Measurements from ENCODE around the gene PPM1G. TPM values are rescaled to one million over a fixed set of nuclear protein-coding genes. Genes with fewer than 3 reads are reported as not detected.
A peak's percentile ranks its signal among the peaks of the same experiment; 100 is the strongest.
"Not testable (repeated sequence)": the region's sequence is repeated elsewhere in the genome, so short reads cannot be mapped to it uniquely, and the experiment has no call there.

Gene PPM1G
- total RNA-seq (2014; rRNA removed) = 117 and 120 TPM in 2 replicates
- polyA plus RNA-seq (2012) = 99.9 TPM

- DNase-seq (ENCODE audit: low read depth) = peak; percentile 88
Measured at GRCh38 chr2:27409321-27410073, at the start of gene PPM1G. PPM1G (minus strand) TSS chr2:27409591; CDS start chr2:27409422, 169 bp downstream.

- DNase-seq (ENCODE audit: low read depth) = no peak
Measured at GRCh38 chr2:27453968-27454367, 44.6 kb upstream of the PPM1G start.

- DNase-seq (ENCODE audit: low read depth) = no peak
Measured at GRCh38 chr2:27451095-27451494, 41.7 kb upstream of the PPM1G start.

- no peak for DNase-seq (ENCODE audit: low read depth)
Measured at GRCh38 chr2:27448381-27448780, 39.0 kb upstream of the PPM1G start.

GRCh38 chr2:27446057-27446456 is 36.7 kb upstream of the PPM1G start:
- no peak for DNase-seq (ENCODE audit: low read depth)

- no peak for DNase-seq (ENCODE audit: low read depth)
Measured at GRCh38 chr2:27445615-27446014, 36.2 kb upstream of the PPM1G start.

- no peak for DNase-seq (ENCODE audit: low read depth)
Measured at GRCh38 chr2:27445155-27445554, 35.8 kb upstream of the PPM1G start.

GRCh38 chr2:27442920-27443282 is 33.5 kb upstream of the PPM1G start:
- no peak for DNase-seq (ENCODE audit: low read depth)

GRCh38 chr2:27441958-27442919 is 32.8 kb upstream of the PPM1G start, which contains the start of gene KRTCAP3:
KRTCAP3 (plus strand) TSS chr2:27442381; CDS start chr2:27442413, 32 bp downstream.
- DNase-seq (ENCODE audit: low read depth) = no peak

GRCh38 chr2:27441226-27441926 is 32.0 kb upstream of the PPM1G start:
- no peak for DNase-seq (ENCODE audit: low read depth)

- no peak for DNase-seq (ENCODE audit: low read depth)
Measured at GRCh38 chr2:27435628-27436027, 26.2 kb upstream of the PPM1G start.

GRCh38 chr2:27431395-27431794 is 22.0 kb upstream of the PPM1G start:
- DNase-seq (ENCODE audit: low read depth) = peak; percentile 62

GRCh38 chr2:27428978-27429541 is 19.7 kb upstream of the PPM1G start:
- DNase-seq (ENCODE audit: low read depth) = peak; percentile 78

GRCh38 chr2:27428213-27428977 is 19.0 kb upstream of the PPM1G start, which contains the start of gene NRBP1:
NRBP1 (plus strand) TSS chr2:27428631; CDS start chr2:27433274, 4,643 bp downstream.
- peak; percentile 84 for DNase-seq (ENCODE audit: low read depth)

GRCh38 chr2:27427863-27428212 is 18.4 kb upstream of the PPM1G start:
- no peak for DNase-seq (ENCODE audit: low read depth)

GRCh38 chr2:27425039-27425438 is 15.6 kb upstream of the PPM1G start:
- DNase-seq (ENCODE audit: low read depth) = not testable (repeated sequence)

- no peak for DNase-seq (ENCODE audit: low read depth)
Measured at GRCh38 chr2:27422958-27423357, 13.6 kb upstream of the PPM1G start.

- no peak for DNase-seq (ENCODE audit: low read depth)
Measured at GRCh38 chr2:27421660-27422250, 12.4 kb upstream of the PPM1G start.

GRCh38 chr2:27420996-27421395 is 11.6 kb upstream of the PPM1G start:
- DNase-seq (ENCODE audit: low read depth) = no peak

- no peak for DNase-seq (ENCODE audit: low read depth)
Measured at GRCh38 chr2:27416151-27416550, 6.8 kb upstream of the PPM1G start.

All from LHCN-M2 (cell line).